SK-N-SH (cell line): ENCODE data around the gene USF3. TPM values are rescaled to one million over a fixed set of nuclear protein-coding genes. Genes with fewer than 3 reads are reported as not detected.

Source experiments
- CTCF ChIA-PET: fragments of 300-600, 350-600 bp; formaldehyde crosslinking; extraction: SDS; loops from one replicate; lab custom pipeline; 2021; lab: Yijun Ruan, JAX
- POLR2A ChIA-PET: fragments of 350-600 bp; sonication (Branson Sonifier 250); formaldehyde crosslinking; extraction: SDS; loops from one replicate; lab custom pipeline; 2020; ENCODE audit warnings: antibody characterized with exemption, inconsistent platforms; lab: Yijun Ruan, JAX
- DNase-seq: peaks from one replicate; pipeline ENCODE4 v3.0.0; 2012
- H2AFZ ChIP-seq: fragments of 200-600 bp; sonication (generic); 2 replicates; pipeline ENCODE4 v1.8.1; 2016; ENCODE audit warnings: antibody characterized with exemption, mild to moderate bottlenecking, low read depth
- H3F3A ChIP-seq: fragments of 200-600 bp; sonication (generic); replicated peaks from 2 replicates; pipeline ENCODE3; 2016; ENCODE audit warnings: antibody characterized with exemption, mild to moderate bottlenecking; ENCODE audit not compliant: insufficient read depth
- H3K27ac ChIP-seq, 2 experiments: fragments of 200-500 bp in 1 of 2; fragments of 200-600 bp in 1 of 2; sonication (Bioruptor generic) in 1 of 2; sonication (generic), shearing (Covaris generic) in 1 of 2; 2 replicates each; pipeline versions ENCODE4 v1.5.1 to v1.6.1; 2014 to 2016; ENCODE audit warnings: low read depth in 2 of 2, inconsistent platforms in 1 of 2, low read length in 1 of 2, mild to moderate bottlenecking in 1 of 2, mixed read lengths in 1 of 2
- H3K27me3 ChIP-seq: fragments of 200-600 bp; sonication (generic), shearing (Covaris generic); 2 replicates; pipeline ENCODE4 v1.6.1; 2016; ENCODE audit warnings: mixed run types; ENCODE audit not compliant: insufficient read depth
- H3K36me3 ChIP-seq, 2 experiments: fragments of 200-500 bp in 1 of 2; fragments of 200-600 bp in 1 of 2; sonication (Bioruptor generic) in 1 of 2; sonication (generic) in 1 of 2; replicated peaks in 1 of 2; 2 replicates each; pipeline versions ENCODE3 to v1.5.1; 2014 to 2016; ENCODE audit warnings: low read length in 1 of 2, mild to moderate bottlenecking in 1 of 2; ENCODE audit not compliant: insufficient read depth in 2 of 2, control insufficient read depth in 1 of 2
- H3K4me1 ChIP-seq, 2 experiments: fragments of 200-500 bp in 1 of 2; fragments of 200-600 bp in 1 of 2; sonication (Bioruptor generic) in 1 of 2; sonication (generic), shearing (Covaris generic) in 1 of 2; 2 replicates each; pipeline versions ENCODE4 v1.5.1 to v1.6.1; 2014 to 2016; ENCODE audit warnings: low read depth in 1 of 2, low read length in 1 of 2, mixed run types in 1 of 2; ENCODE audit not compliant: insufficient read depth in 2 of 2, control insufficient read depth in 1 of 2
- H3K4me2 ChIP-seq: fragments of 200-600 bp; sonication (generic), shearing (Covaris generic); 2 replicates; pipeline ENCODE4 v1.6.1; 2017; ENCODE audit warnings: mixed run types
- H3K4me3 ChIP-seq, 2 experiments: fragments of 200-500 bp in 1 of 2; fragments of 200-600 bp in 1 of 2; sonication (Bioruptor generic) in 1 of 2; sonication (generic), shearing (Covaris generic) in 1 of 2; 2 replicates each; pipeline versions ENCODE4 v1.5.1 to v1.8.1; 2014 to 2016; ENCODE audit warnings: low read depth in 2 of 2, inconsistent platforms in 1 of 2, low read length in 1 of 2, mild to moderate bottlenecking in 1 of 2, mixed read lengths in 1 of 2, moderate library complexity in 1 of 2
- H3K79me2 ChIP-seq: fragments of 200-600 bp; sonication (generic); 2 replicates; pipeline ENCODE4 v1.8.1; 2017; ENCODE audit warnings: mild to moderate bottlenecking; ENCODE audit not compliant: insufficient read depth
- H3K9ac ChIP-seq: fragments of 200-600 bp; sonication (generic); 2 replicates; pipeline ENCODE4 v1.6.1; 2017; ENCODE audit warnings: mixed run types
- H3K9me2 ChIP-seq: fragments of 200-600 bp; sonication (generic); 2 replicates; pipeline ENCODE4 v1.6.1; 2017; ENCODE audit warnings: mixed run types
- H3K9me3 ChIP-seq: fragments of 200-600 bp; sonication (generic); 2 replicates; pipeline ENCODE4 v1.6.1; 2017; ENCODE audit warnings: mixed run types, mild to moderate bottlenecking, moderate library complexity
- H4K20me1 ChIP-seq: fragments of 200-600 bp; sonication (generic); 2 replicates; pipeline ENCODE4 v1.6.1; 2017; ENCODE audit warnings: mild to moderate bottlenecking, mixed run types; ENCODE audit not compliant: insufficient read depth
- CHD2 ChIP-seq: fragments of 150-350 bp; IDR thresholded peaks from 2 replicates; pipeline ENCODE4 v1.6.1; 2018; ENCODE audit warnings: low read length; ENCODE audit not compliant: partially characterized antibody
- ELF1 ChIP-seq: IDR thresholded peaks from 2 replicates; pipeline ENCODE4 v1.4.0; 2012
- EP300 ChIP-seq, 2 experiments: IDR thresholded peaks; 2 replicates each; pipeline versions ENCODE4 v1.4.0 to v1.6.1; 2012; ENCODE audit warnings: borderline replicate concordance in 1 of 2, low read depth in 1 of 2, low read length in 1 of 2
- FOSL2 ChIP-seq: IDR thresholded peaks from 2 replicates; pipeline ENCODE4 v1.4.0; 2012; ENCODE audit warnings: low read depth, mild to moderate bottlenecking, moderate library complexity, borderline replicate concordance
- FOXJ3 ChIP-seq: sonication (generic); formaldehyde crosslinking; IDR thresholded peaks from 2 replicates; pipeline ENCODE4 v1.5.1; 2020; ENCODE audit warnings: mild to moderate bottlenecking, missing genetic modification reagents
- MAX ChIP-seq: IDR thresholded peaks from 2 replicates; pipeline ENCODE4 v1.4.0; 2012; ENCODE audit warnings: low read depth
- MEF2A ChIP-seq: IDR thresholded peaks from 2 replicates; pipeline ENCODE4 v1.4.0; 2012; ENCODE audit warnings: low read depth, borderline replicate concordance
- MXI1 ChIP-seq: IDR thresholded peaks from 2 replicates; pipeline ENCODE4 v1.6.1; 2012; ENCODE audit warnings: mild to moderate bottlenecking, low read depth, low read length, improper control_type of control experiment
- PBX3 ChIP-seq: IDR thresholded peaks from 2 replicates; pipeline ENCODE4; 2012
- POLR2AphosphoS5 ChIP-seq: IDR thresholded peaks from 2 replicates; pipeline ENCODE4 v1.6.1; 2012; ENCODE audit warnings: low read depth, low read length
- RXRA ChIP-seq: IDR thresholded peaks from 2 replicates; pipeline ENCODE4 v1.4.0; 2012; ENCODE audit warnings: low read depth, mild to moderate bottlenecking, borderline replicate concordance
- SIN3A ChIP-seq: IDR thresholded peaks from 2 replicates; pipeline ENCODE4 v1.6.1; 2012; ENCODE audit warnings: low read depth, mild to moderate bottlenecking, low read length, moderate library complexity, borderline replicate concordance
- TEAD4 ChIP-seq: IDR thresholded peaks from 2 replicates; pipeline ENCODE4 v1.4.0; 2012; ENCODE audit warnings: mild to moderate bottlenecking, borderline replicate concordance; ENCODE audit not compliant: insufficient read depth
- USF1 ChIP-seq: IDR thresholded peaks from 2 replicates; pipeline ENCODE4 v1.4.0; 2012; ENCODE audit warnings: low read depth, borderline replicate concordance
- YY1 ChIP-seq: IDR thresholded peaks from 2 replicates; pipeline ENCODE4 v1.4.0; 2012; ENCODE audit warnings: low read depth, mild to moderate bottlenecking
- WGBS: methylation state at CpG from one replicate; pipeline ENCODE4 v1.1.6; 2017; ENCODE audit warnings: low lambda C conversion rate; 5-methylcytosine and 5-hydroxymethylcytosine counted together
- polyA plus RNA-seq, 3 experiments: library from polyadenylated mRNA; depleted of rRNA; stranded (reverse); fragments of >200 nt; gene quantifications; 2 replicates each; pipeline ENCODE4 v1.2.3, GENCODE V29; 2012
- TF ChIP-seq, protein P1 (sequence below): fragments of 200-600 bp; sonication (generic); IDR thresholded peaks from 2 replicates; pipeline ENCODE4 v1.6.1; 2017; ENCODE audit warnings: antibody characterized with exemption, mild to moderate bottlenecking, moderate library complexity

The USF3 gene
- polyA plus RNA-seq, 1 of the 3 experiments (the other 2 are of a cell fraction), result 3.1 TPM

DNA sequence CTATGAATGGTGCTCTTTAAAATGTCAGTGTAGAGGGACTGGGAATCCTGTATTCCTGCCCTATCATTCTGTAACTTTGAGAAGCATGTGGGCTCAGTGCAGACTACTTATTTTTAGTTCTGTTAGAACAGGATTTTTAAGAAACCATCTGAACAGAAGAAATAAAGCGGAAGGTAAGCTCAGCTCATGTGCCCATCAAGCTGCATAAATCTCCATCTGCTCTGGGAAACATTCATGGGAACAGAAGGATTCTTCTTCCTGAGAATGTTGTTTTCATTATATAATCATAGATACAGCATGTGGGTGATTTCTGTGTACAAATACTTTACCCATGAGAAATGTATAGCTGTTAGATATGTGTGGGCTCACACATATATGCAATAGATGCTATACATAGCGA is 94.2 kb downstream of the USF3 start (continued):
- TF ChIP-seq USF1 (no peak), ELF1 (no peak), MXI1 (no peak), FOXJ3 (CRISPR knock-in tag) (no peak), RXRA (no peak)

DNA sequence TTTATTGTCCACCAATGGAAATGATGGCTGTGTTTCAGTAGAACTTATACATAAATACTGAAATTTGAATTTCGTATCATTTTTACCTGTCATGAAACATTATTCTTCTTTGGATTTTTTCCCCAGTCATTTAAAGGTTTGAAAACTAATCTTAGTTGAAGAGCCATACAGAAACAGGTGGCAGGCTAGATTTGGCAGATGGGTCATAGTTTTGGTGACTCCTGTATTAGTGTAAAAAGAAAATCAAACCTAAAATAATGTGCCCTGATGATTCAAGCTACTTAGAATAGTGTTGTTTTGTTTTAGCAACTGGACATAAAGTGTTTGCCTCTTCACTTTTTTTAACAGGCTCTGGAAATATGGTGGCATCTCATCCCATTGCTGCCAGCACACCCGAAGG is 95.2 kb downstream of the USF3 start:
- Histone ChIP-seq H3K9me2 (no peaks in the 10 kb centered on the region), H4K20me1 (no peaks in the 10 kb centered on the region), H3K4me2 (no peak overlapping the region), H3K27ac (no peak overlapping the region), H3F3A (no peaks in the 10 kb centered on the region), H3K4me1 (no peaks in the 10 kb centered on the region; a peak in 1 of 4 replicates), H3K9me3 (no peaks in the 10 kb centered on the region), H2AFZ (no peak overlapping the region), H3K36me3 (no peaks in the 10 kb centered on the region), H3K4me3 (no peak overlapping the region), H3K27me3 (no peaks in the 10 kb centered on the region), H3K79me2 (no peaks in the 10 kb centered on the region), H3K9ac (no peak overlapping the region)
- no peak for DNase-seq
- CTCF ChIA-PET, result interaction anchor here (0.6 kb wide), 1 partner anchor 295 kb away, joined by 3 read pairs; no protein-coding TSS in a partner anchor
- WGBS, result 59% methylated on average over 2 of the region's 2 CpGs
- TF ChIP-seq SIN3A, result no peak
- no peak for TF ChIP-seq POLR2AphosphoS5
- POLR2A ChIA-PET, result no interaction called here

DNA sequence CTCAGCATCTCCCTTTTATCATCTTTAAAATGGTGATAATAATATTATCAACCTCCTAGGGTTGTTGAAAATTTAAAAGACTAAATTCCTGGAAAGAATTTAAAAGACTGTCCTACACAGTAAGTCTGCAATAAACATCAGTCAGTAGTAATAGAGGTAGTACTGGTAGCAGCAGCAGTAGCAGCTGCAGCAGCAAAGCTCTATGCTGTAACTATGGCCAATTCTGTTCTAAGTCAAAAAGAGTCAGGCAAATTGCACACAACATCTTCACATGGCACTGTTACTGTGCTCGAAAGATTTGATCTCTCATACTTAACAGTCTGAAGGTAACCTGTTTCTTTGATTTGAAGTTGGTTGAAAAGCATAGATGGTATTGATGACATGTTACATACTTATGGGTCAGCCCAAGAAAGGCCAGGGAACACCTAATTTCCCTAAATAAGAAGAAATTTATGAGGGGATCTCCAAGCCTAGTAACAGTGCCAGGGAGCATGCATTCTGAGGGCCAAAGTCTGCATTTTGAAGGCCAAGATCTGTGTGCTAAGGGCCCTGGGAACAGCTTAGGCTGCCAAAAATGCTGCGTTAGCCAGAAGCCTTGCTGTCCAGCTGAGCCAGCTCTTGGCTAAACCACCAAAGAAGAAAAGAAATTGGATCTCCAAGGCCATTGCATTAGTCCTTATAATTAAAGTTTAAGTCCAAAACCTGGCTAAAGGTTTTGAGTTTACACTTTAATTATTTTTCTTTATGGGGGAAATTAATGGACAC is 95.8 kb downstream of the USF3 start:
- TF ChIP-seq MEF2A, result no peak
- TF ChIP-seq MAX, result no peak
- TF ChIP-seq PBX3, result no peak
- no peak for TF ChIP-seq USF1
- no peak for TF ChIP-seq SIN3A
- no peak for TF ChIP-seq CHD2
- TF ChIP-seq, protein P1, sequence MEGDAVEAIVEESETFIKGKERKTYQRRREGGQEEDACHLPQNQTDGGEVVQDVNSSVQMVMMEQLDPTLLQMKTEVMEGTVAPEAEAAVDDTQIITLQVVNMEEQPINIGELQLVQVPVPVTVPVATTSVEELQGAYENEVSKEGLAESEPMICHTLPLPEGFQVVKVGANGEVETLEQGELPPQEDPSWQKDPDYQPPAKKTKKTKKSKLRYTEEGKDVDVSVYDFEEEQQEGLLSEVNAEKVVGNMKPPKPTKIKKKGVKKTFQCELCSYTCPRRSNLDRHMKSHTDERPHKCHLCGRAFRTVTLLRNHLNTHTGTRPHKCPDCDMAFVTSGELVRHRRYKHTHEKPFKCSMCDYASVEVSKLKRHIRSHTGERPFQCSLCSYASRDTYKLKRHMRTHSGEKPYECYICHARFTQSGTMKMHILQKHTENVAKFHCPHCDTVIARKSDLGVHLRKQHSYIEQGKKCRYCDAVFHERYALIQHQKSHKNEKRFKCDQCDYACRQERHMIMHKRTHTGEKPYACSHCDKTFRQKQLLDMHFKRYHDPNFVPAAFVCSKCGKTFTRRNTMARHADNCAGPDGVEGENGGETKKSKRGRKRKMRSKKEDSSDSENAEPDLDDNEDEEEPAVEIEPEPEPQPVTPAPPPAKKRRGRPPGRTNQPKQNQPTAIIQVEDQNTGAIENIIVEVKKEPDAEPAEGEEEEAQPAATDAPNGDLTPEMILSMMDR, result no peak
- no peak for TF ChIP-seq FOSL2
- TF ChIP-seq YY1, result no peak
- no peak for TF ChIP-seq TEAD4
- no peak for TF ChIP-seq EP300 (IDR thresholded peaks at IDR 0.05; ENCODE audit: borderline replicate concordance in 1 of 2, low read depth in 1 of 2, low read length in 1 of 2)
- H4K20me1 ChIP-seq, result no peaks in the 10 kb centered on the region
- no peak overlapping the region for H2AFZ ChIP-seq
- DNase-seq, result no peak
- no peaks in the 10 kb centered on the region for H3K9me2 ChIP-seq
- H3K4me2 ChIP-seq, result no peak overlapping the region
- no peak overlapping the region for H3K4me3 ChIP-seq
- WGBS, result 44% methylated on average over 2 of the region's 2 CpGs
- no peak overlapping the region for H3K27ac ChIP-seq
- H3K36me3 ChIP-seq, result no peaks in the 10 kb centered on the region
- POLR2A ChIA-PET, result no interaction called here
- H3K9ac ChIP-seq, result no peak overlapping the region
- no peaks in the 10 kb centered on the region for H3K79me2 ChIP-seq
- no peaks in the 10 kb centered on the region for H3K9me3 ChIP-seq
- CTCF ChIA-PET, result interaction anchor here (0.6 to 1.3 kb wide), 2 partner anchors 11 to 294 kb away, joined by 3 read pairs; no protein-coding TSS in a partner anchor
- no peaks in the 10 kb centered on the region; a peak in 1 of 4 replicates for H3K4me1 ChIP-seq
- no peaks in the 10 kb centered on the region for H3K27me3 ChIP-seq
- no peaks in the 10 kb centered on the region for H3F3A ChIP-seq
